Measurements from ENCODE around the gene MTERF4.

The MTERF4 gene

DNA sequence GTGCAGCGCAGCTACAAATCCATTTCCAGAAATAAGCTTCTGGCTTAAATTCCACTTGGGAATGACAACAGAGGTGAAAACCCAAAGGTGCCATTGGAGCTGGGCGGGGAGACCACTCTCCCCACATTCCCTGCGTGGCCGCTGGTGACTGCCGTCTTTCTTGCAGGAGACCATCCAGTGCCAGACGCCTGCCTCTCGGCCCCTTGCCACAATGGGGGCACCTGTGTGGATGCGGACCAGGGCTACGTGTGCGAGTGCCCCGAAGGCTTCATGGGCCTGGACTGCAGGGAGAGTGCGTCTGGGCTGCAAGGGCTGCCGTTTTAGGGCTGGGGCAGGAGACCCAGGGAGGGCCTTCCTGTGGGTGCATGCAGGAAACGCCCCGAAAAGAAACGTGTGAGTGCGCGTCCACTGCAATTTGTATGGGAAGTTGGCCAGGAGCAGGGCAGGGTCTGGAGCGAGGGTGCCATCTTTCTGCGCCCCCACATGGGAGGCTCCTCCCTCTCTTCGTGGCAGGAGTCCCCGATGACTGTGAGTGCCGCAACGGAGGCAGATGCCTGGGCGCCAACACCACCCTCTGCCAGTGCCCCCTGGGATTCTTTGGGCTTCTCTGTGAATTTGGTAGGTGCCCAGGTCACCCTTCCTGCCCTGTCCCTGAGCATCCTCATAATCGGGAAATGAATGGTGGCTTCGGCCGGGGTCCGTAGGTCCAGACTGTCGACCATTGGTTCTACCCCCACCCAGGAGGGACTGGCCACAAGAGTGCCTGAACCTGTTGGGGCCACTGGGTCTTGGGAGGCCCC lies 53.7 kb downstream of the MTERF4 start:
- no peak for DNase-seq

DNA sequence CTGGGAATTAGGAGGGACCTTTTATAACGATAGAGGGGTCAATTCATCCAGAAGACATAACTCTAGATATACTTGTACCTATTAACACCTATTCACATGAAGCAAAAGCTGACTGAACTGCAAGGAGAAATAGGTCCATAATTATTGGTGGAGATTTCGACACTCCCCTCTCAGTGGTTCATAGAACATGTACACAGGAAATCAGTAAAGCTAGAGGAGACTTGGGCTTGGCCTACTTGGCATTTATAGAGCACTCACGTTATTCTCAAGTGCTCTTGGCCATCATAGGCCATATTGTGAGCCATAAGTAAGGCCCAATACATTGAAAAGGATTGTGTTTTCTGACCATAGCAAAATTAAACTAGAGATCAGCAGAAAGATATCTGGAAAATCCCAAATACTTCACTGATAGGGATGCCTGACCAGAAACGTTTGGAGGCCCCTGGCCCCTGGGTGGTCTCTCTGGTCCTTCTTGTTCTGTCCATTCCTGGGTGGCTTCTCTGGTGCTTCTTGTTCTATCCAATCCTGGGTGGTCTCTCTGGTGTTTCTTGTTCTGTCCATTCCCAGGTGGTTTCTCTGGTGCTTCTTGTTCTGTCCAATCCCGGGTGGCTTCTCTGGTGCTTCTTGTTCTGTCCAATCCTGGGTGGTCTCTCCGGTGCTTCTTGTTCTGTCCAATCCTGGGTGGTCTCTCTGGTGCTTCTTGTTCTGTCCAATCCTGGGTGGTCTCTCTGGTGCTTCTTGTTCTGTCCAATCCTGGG lies 54.7 kb downstream of the MTERF4 start:
- DNase-seq = no peak
